ENCODE data around the gene YIPF1. TPM values are rescaled to one million over a fixed set of nuclear protein-coding genes. Genes with fewer than 3 reads are reported as not detected.

YIPF1 gene
- total RNA-seq, 1 donor from 2014 or later, result 39.3 TPM

DNA sequence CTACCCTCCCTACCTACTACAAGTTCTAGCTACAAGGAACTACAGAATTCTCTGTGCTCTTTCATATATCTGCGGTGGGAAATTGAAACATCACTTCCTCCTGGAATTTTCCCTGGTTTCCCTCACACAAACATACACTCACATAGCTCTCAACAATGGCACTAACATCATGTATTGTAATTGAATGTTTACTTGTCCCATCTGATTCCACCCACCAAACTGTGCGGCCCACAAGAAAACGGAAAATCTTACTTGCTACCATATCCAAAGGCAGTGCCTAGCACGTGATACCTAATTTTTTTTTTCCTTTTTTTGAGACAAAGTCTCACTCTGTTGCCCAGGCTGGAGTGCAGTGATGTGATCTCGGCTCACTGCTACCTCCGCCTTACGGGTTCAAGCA is 85.4 kb downstream of the YIPF1 start:
- Mint-ChIP-seq H3K27me3 (ENCODE audit: unreplicated experiment) (no peaks in the 10 kb centered on the region), H3K9me3 (ENCODE audit: unreplicated experiment) (peaks cover 2% of the 10 kb centered on the region), H3K4me3 (ENCODE audit: unreplicated experiment) (no peak overlapping the region), H3K4me1 (ENCODE audit: low read depth, unreplicated experiment) (no peaks in the 10 kb centered on the region), H3K36me3 (ENCODE audit: unreplicated experiment) (no peaks in the 10 kb centered on the region), H3K27ac (ENCODE audit: unreplicated experiment) (no peak overlapping the region)
- no peak for DNase-seq
- TF ChIP-seq, protein P1, sequence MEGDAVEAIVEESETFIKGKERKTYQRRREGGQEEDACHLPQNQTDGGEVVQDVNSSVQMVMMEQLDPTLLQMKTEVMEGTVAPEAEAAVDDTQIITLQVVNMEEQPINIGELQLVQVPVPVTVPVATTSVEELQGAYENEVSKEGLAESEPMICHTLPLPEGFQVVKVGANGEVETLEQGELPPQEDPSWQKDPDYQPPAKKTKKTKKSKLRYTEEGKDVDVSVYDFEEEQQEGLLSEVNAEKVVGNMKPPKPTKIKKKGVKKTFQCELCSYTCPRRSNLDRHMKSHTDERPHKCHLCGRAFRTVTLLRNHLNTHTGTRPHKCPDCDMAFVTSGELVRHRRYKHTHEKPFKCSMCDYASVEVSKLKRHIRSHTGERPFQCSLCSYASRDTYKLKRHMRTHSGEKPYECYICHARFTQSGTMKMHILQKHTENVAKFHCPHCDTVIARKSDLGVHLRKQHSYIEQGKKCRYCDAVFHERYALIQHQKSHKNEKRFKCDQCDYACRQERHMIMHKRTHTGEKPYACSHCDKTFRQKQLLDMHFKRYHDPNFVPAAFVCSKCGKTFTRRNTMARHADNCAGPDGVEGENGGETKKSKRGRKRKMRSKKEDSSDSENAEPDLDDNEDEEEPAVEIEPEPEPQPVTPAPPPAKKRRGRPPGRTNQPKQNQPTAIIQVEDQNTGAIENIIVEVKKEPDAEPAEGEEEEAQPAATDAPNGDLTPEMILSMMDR (IDR thresholded peaks at IDR 0.05; ENCODE audit: partially characterized antibody, unreplicated experiment), result no peak

Other genes with a start within 250 kb of the YIPF1 start
- gene GLIS1, start 150.6 kb downstream of the YIPF1 start, total RNA-seq (ENCODE audit: unreplicated experiment), result 0.76 TPM
- 10.6 TPM for gene NDC1, start 51.5 kb downstream of the YIPF1 start, total RNA-seq (ENCODE audit: unreplicated experiment)
- not detected for gene DIO1, start 4.4 kb upstream of the YIPF1 start, total RNA-seq (ENCODE audit: unreplicated experiment)
- 11.3 TPM for gene IFT25, start 55.9 kb upstream of the YIPF1 start, total RNA-seq (ENCODE audit: unreplicated experiment)
- 37.5 TPM for gene LRRC42, start 56.6 kb upstream of the YIPF1 start, total RNA-seq (ENCODE audit: unreplicated experiment)
- not detected for gene LDLRAD1, start 128.4 kb upstream of the YIPF1 start, total RNA-seq (ENCODE audit: unreplicated experiment)
- 309 TPM for gene TMEM59, start 163.4 kb upstream of the YIPF1 start, total RNA-seq (ENCODE audit: unreplicated experiment)
- gene TCEANC2, start 163.8 kb upstream of the YIPF1 start, total RNA-seq (ENCODE audit: unreplicated experiment), result 10.7 TPM

All from glutamatergic neuron (in vitro differentiated cells).